H1 (cell line): Measurements from ENCODE around the gene POLR2M. TPM values are rescaled to one million over a fixed set of nuclear protein-coding genes. Genes with fewer than 3 reads are reported as not detected.

Experiments used
- CTCF ChIP-seq, 3 experiments: IDR thresholded peaks; 1 replicate in 2 of 3; 2 replicates in 1 of 3; pipeline versions ENCODE4 v1.5.1 to v1.6.1; 2011; ENCODE audit warnings: low read length in 3 of 3, mild to moderate bottlenecking in 3 of 3, inconsistent platforms in 2 of 3, low read depth in 1 of 3, moderate library complexity in 1 of 3; ENCODE audit not compliant: insufficient read depth in 1 of 3; ENCODE audit errors: control extremely low read depth in 1 of 3
- JUN ChIP-seq: IDR thresholded peaks from 2 replicates; pipeline ENCODE4 v1.6.1; 2011; ENCODE audit warnings: low read depth, mild to moderate bottlenecking, improper control_type of control experiment, low read length
- PHF8 ChIP-seq: fragments of 200-600 bp; sonication (generic); conservative IDR thresholded peaks from 2 replicates; pipeline ENCODE4 v1.7.1; 2012; ENCODE audit warnings: low read depth, mild to moderate bottlenecking, inconsistent platforms, low read length, moderate library complexity
- polyA plus RNA-seq, 7 experiments: library from polyadenylated mRNA; depleted of rRNA in 3 of 7; stranded (reverse) in 5 of 7; unstranded in 2 of 7; fragments of >200 nt in 5 of 7; fragments of 200-250 nt in 2 of 7; gene quantifications; 1 replicate in 5 of 7; 2 replicates in 1 of 7; 4 replicates in 1 of 7; pipeline versions ENCODE4 v1.2.1 to v1.2.3, GENCODE V29; 2011 to 2013; ENCODE audit warnings: missing spikeins in 2 of 7, mixed read lengths in 2 of 7
- total RNA-seq: library from RNA; stranded (reverse); fragmentation: NEBNext Ultra II Directional; extraction: Animal tissue kit (Norgen Biotek cat#: 25700); gene quantifications from 2 replicates; pipeline ENCODE4 v1.2.1, GENCODE V29; 2021

POLR2M gene
- total and polyA plus RNA-seq, 2 of the 8 experiments (the other 6 are each of a cell fraction or from before 2014, with no cell fraction given), result 32.7 to 55.1 TPM

DNA sequence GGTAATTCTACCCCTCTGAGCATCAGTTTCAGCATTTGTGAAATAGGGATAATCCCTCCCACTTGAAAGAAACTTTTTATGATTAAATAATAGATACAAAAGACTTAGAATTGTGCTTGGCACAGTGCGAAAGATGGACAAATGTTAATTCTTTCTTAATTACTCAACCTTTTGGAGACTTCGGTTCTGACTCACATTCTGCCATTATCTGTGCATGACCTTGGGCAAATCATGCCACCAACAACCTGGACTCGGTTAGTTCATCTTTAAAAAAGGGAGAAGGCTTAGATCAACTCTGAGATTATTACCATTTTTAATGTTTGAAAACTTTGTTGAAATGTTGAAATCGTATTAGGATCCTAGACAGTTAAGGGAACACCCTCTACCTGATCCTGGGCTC lies 40.6 kb upstream of the POLR2M start (continued):
- TF ChIP-seq CTCF (IDR thresholded peaks at IDR 0.05; ENCODE audit: control extremely low read depth in 1 of 3, insufficient read depth in 1 of 3, low read depth in 1 of 3, low read length in 3 of 3) (no peak), JUN (no peak), PHF8 (no peak)
